ENCODE measurements around the gene C19orf67.
A peak's percentile ranks its signal among the peaks of the same experiment; 100 is the strongest.

Gene C19orf67

DNA sequence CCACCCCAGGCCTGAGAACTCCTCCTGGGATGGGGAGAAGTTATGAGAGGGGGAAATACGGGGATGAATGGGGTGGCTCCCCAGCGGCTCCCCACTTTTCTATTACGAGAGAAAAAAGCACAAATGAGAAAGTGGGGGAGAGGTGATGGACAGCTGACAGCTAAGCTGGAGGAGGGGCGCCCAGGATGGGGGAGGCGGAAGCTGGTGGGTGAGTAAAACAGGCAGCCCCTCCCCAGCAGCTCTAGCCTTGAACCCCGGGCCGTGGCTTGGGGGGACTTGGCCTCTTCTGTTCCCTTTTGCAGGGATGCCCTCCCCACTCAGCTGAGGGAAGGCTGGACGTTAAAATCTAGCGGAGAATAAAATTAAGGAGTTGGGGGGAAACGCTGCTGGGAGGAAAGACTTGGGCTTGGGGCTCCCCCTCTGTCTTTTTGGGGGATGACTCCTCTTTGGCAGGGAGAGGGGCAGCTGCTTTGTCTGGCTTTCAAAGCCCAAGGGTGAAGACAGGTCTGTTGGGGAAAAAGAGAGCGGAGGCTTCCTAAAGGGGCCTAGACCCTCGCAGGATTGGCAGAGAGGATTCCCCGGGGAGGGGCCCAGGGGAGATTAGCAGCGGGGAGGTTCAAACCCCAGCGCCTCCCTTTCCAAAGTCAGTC is 6.4 kb upstream of the C19orf67 start:
- H3K4me3 ChIP-seq (ENCODE audit: low read length), result peak overlapping the region; percentile 80
- TF ChIP-seq, protein P1, sequence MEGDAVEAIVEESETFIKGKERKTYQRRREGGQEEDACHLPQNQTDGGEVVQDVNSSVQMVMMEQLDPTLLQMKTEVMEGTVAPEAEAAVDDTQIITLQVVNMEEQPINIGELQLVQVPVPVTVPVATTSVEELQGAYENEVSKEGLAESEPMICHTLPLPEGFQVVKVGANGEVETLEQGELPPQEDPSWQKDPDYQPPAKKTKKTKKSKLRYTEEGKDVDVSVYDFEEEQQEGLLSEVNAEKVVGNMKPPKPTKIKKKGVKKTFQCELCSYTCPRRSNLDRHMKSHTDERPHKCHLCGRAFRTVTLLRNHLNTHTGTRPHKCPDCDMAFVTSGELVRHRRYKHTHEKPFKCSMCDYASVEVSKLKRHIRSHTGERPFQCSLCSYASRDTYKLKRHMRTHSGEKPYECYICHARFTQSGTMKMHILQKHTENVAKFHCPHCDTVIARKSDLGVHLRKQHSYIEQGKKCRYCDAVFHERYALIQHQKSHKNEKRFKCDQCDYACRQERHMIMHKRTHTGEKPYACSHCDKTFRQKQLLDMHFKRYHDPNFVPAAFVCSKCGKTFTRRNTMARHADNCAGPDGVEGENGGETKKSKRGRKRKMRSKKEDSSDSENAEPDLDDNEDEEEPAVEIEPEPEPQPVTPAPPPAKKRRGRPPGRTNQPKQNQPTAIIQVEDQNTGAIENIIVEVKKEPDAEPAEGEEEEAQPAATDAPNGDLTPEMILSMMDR (conservative IDR thresholded peaks at IDR 0.05; ENCODE audit: low read depth, low read length), result no peak
- no peak for DNase-seq (ENCODE audit: low read depth)

- peak overlapping the region; percentile 80 for H3K4me3 ChIP-seq (ENCODE audit: low read length)
- no peak for DNase-seq (ENCODE audit: low read depth)
- TF ChIP-seq, protein P1 (conservative IDR thresholded peaks at IDR 0.05; ENCODE audit: low read depth, low read length), result peak; percentile 18
Measured at GRCh38 chr19:14091081-14091812, 5.7 kb upstream of the C19orf67 start.

DNA sequence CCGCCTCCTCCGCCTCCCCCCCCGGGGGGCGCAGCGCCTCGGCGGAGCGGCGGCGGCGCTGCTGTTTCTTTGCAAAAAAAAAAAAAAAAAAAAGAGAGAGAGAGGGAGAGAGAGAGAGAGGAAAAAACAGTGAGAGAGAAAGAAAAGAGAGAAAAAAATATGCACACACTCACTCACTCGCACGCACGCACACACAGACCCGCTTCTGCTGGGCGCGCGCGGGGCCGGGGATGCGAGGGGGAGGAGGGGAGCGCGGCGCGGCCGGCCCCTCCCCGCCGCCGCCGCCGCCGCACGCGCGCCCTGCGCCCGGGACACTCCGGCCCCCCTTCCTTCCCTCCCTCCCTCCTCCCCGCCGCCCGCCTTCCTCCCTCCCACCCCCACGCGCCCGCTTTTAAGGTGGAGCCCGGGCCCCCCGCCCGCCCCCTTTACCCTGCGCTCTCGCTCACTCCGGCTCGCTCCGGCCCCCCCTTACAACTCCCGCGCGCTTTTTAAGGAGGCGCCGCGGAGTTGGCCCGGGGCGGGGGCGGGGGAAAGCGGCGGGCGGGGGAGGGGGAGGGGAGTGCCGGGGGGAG is 5.0 kb upstream of the C19orf67 start, which contains the start of gene SAMD1:
TSS of gene SAMD1 (minus strand) at position 243 of the 572 bp plus-strand sequence.
- TF ChIP-seq, protein P1 (conservative IDR thresholded peaks at IDR 0.05; ENCODE audit: low read depth, low read length), result no peak
- H3K4me3 ChIP-seq (ENCODE audit: low read length), result peak within 1 kb of the TSS; percentile 80
- no peak for DNase-seq (ENCODE audit: low read depth)

- peak overlapping the region; percentile 47 for H3K4me3 ChIP-seq (ENCODE audit: low read length)
- DNase-seq (ENCODE audit: low read depth), result no peak
- TF ChIP-seq, protein P1 (conservative IDR thresholded peaks at IDR 0.05; ENCODE audit: low read depth, low read length), result no peak
Measured at GRCh38 chr19:14089662-14090508, 4.3 kb upstream of the C19orf67 start.

DNA sequence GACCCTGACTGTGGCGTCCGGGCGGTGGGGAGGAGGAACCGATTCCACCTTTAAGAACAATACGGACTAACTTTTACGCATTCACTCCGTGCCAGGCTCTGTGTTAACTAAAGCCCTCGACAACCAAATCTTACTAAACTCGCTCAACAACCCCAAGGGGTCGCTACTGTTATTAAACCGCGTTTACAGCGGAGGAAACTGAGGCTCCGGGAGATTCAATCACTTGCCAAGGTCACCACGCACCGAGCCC is 3.8 kb upstream of the C19orf67 start:
- H3K4me3 ChIP-seq (ENCODE audit: low read length), result peak overlapping the region; percentile 37
- no peak for DNase-seq (ENCODE audit: low read depth)
- TF ChIP-seq, protein P1 (conservative IDR thresholded peaks at IDR 0.05; ENCODE audit: low read depth, low read length), result peak; percentile 26

- no peak for DNase-seq (ENCODE audit: low read depth)
- TF ChIP-seq, protein P1 (conservative IDR thresholded peaks at IDR 0.05; ENCODE audit: low read depth, low read length), result no peak
Measured at GRCh38 chr19:14088634-14089411, 3.2 kb upstream of the C19orf67 start.

More at GRCh38 chr19:14088634-14089411, 3.2 kb upstream of the C19orf67 start:
- H3K4me3 ChIP-seq (ENCODE audit: low read length), result peak overlapping the region; percentile 37
